ENCODE results near the gene WDR35. TPM values are rescaled to one million over a fixed set of nuclear protein-coding genes. Genes with fewer than 3 reads are reported as not detected.

The WDR35 gene
- total and polyA plus RNA-seq, 2 of the 4 experiments (the other 2 are of a cell fraction): 3.4 to 8.1 TPM

GRCh38 chr2:20027260-20027677 is 37.4 kb upstream of the WDR35 start (continued):
- no peak for TF ChIP-seq CTCF (conservative IDR thresholded peaks at IDR 0.05; ENCODE audit: low read depth, low read length)

DNA sequence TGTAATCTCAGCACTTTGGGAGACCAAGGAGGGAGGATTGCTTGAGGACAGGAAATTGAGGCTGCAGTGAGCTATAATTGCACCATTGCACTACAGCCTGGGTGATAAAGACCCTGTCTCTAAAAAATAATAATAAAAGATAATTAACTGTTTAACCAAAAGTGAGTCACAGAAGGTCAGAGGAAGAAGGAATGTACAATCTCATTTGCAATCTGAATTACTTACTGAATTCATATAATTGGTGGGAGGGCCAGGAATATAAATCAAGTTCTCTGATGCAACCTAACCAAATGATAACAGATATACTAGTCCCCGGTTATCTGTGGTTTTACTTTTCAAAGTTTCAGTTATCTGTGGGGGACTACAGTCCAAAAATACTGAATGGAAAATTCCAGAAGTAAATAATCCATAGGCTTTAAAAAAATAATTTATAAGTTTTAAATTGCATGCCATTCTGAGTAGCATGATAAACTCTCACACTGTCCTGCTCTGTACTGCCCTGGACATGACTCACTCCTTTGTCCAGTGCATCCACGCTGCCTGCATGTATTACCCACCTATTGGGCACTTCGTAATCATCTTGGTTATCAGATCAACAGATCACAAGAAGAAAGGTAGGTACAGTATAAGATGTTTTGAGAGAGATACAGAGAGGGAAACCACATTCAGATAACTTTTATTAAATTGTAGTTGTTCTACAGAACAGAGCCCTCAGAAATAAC is 35.3 kb upstream of the WDR35 start:
- peak; percentile 48 for DNase-seq
- H3K56ac ChIP-seq (ENCODE audit: extremely low read depth, insufficient read depth, low read length): no peak overlapping the region
- H4K5ac ChIP-seq (ENCODE audit: low read depth, low read length): no peak overlapping the region
- dilution Hi-C loops (cut with HindIII; ENCODE audit: low sequenced_read_pairs, unreplicated experiment): no loop called here
- H4K8ac ChIP-seq (ENCODE audit: low read depth in 2 of 2, low read length in 2 of 2): no peak overlapping the region
- no peak overlapping the region for H3K9ac ChIP-seq (ENCODE audit: low read depth, low read length)
- 0 out of 2 replicates have a peak, but pooled peaks have one; percentile 6 for TF ChIP-seq CEBPB (IDR thresholded peaks at IDR 0.05; ENCODE audit: low read depth, low read length)
- no peak for TF ChIP-seq MXI1 (IDR thresholded peaks at IDR 0.05; ENCODE audit: borderline replicate concordance, low read depth, low read length)
- no peak for TF ChIP-seq BHLHE40 (IDR thresholded peaks at IDR 0.05; ENCODE audit: low read depth, low read length)
- TF ChIP-seq CHD1 (IDR thresholded peaks at IDR 0.05; ENCODE audit: low read depth, low read length): no peak
- TF ChIP-seq, protein P1, sequence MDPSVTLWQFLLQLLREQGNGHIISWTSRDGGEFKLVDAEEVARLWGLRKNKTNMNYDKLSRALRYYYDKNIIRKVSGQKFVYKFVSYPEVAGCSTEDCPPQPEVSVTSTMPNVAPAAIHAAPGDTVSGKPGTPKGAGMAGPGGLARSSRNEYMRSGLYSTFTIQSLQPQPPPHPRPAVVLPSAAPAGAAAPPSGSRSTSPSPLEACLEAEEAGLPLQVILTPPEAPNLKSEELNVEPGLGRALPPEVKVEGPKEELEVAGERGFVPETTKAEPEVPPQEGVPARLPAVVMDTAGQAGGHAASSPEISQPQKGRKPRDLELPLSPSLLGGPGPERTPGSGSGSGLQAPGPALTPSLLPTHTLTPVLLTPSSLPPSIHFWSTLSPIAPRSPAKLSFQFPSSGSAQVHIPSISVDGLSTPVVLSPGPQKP (IDR thresholded peaks at IDR 0.05; ENCODE audit: borderline replicate concordance, low read depth, low read length): no peak
- peaks cover 2% of the 10 kb centered on the region; the same call in 1 of the 2 replicates for H3K9me1 ChIP-seq (ENCODE audit: insufficient read depth, low read length)
- no peak overlapping the region for H2AFZ ChIP-seq (replicated peaks; ENCODE audit: low read length, poor library complexity)
- H3K14ac ChIP-seq (replicated peaks; ENCODE audit: low read depth, low read length): no peak overlapping the region
- H4K91ac ChIP-seq (ENCODE audit: insufficient read depth, low read depth, low read length): no peak overlapping the region
- CTCF ChIA-PET: interaction anchor here (1.8 kb wide), 1 partner anchor 10 kb away, joined by 7 read pairs; no protein-coding TSS in a partner anchor
- H3K79me1 ChIP-seq (ENCODE audit: low read depth in 1 of 2, low read length in 2 of 2): peaks cover 0 to 9% of the 10 kb centered on the region in 2 experiments; a peak in 2 of 4 replicates
- ATAC-seq (ENCODE audit: low read depth): peak; percentile 85
- no peak overlapping the region for H3K18ac ChIP-seq (ENCODE audit: low read depth, low read length)
- H3K4ac ChIP-seq (ENCODE audit: low read depth, low read length): no peak overlapping the region
- H3K9me3 ChIP-seq (ENCODE audit: control insufficient read depth, insufficient read depth, low read length): peaks cover 11% of the 10 kb centered on the region
- H2BK20ac ChIP-seq (ENCODE audit: low read depth, low read length): no peak overlapping the region
- no peak overlapping the region for H2BK5ac ChIP-seq (ENCODE audit: low read depth, low read length, poor library complexity, severe bottlenecking)
- no peak overlapping the region for H2AK9ac ChIP-seq (replicated peaks; ENCODE audit: low read depth, low read length, poor library complexity)
- WGBS, 2 experiments (ENCODE audit: extremely low coverage in 2 of 2, insufficient read length in 1 of 2): no CpG with 5 or more reads among the region's 3 CpGs
- no peak overlapping the region for H2AK5ac ChIP-seq (ENCODE audit: low read depth, low read length)
- no peak overlapping the region for H2BK120ac ChIP-seq (ENCODE audit: low read depth, low read length)
- H2BK15ac ChIP-seq (ENCODE audit: low read depth, low read length): no peak overlapping the region
- no peaks in the 10 kb centered on the region; the same call in 1 of the 2 replicates for H4K20me1 ChIP-seq (ENCODE audit: insufficient read depth, low read length)
- no peak overlapping the region for H3K27ac ChIP-seq (ENCODE audit: insufficient read depth, low read length)
- H3K23ac ChIP-seq (ENCODE audit: low read depth, low read length): no peak overlapping the region
- no peak overlapping the region for H3K4me2 ChIP-seq (ENCODE audit: low read depth, low read length)
- no peaks in the 10 kb centered on the region for H3K27me3 ChIP-seq (ENCODE audit: control insufficient read depth, insufficient read depth, low read length)
- H3K4me1 ChIP-seq (ENCODE audit: control insufficient read depth, insufficient read depth, low read length): no peaks in the 10 kb centered on the region
- intact Hi-C loops (cut with micrococcal nuclease): no loop called here
- in situ Hi-C loops (cut with MboI; ENCODE audit: low sequenced_read_pairs): loop anchor here (10.0 kb wide), 1 partner anchor 60 kb away; no protein-coding TSS in a partner anchor
- BruUV-seq (replicated peaks): no TSS peak
- H3K36me3 ChIP-seq (ENCODE audit: control insufficient read depth, insufficient read depth, low read length): peaks cover 12% of the 10 kb centered on the region
- no peak overlapping the region for H3K4me3 ChIP-seq (ENCODE audit: insufficient read depth, low read depth, low read length)
- POLR2A ChIA-PET (ENCODE audit: unreplicated experiment): no interaction called here
